Neuronal stem cell (in vitro differentiated cells): ENCODE results near the gene ITPR1.

Experiments used
- DNase-seq: peaks from one replicate; pipeline ENCODE4 v3.0.0-alpha.2; 2013; ENCODE audit warnings: low spot score
- H2AFZ ChIP-seq: one replicate; pipeline ENCODE4 v1.6.1; 2013; ENCODE audit warnings: mild to moderate bottlenecking, low read length, inconsistent platforms
- H2AK5ac ChIP-seq: 2 replicates; pipeline ENCODE4 v1.6.1; 2013; ENCODE audit warnings: low read depth, mild to moderate bottlenecking, inconsistent platforms, low read length, moderate library complexity, mixed read lengths
- H2BK120ac ChIP-seq: 2 replicates; pipeline ENCODE4 v1.6.1; 2013; ENCODE audit warnings: low read depth, mild to moderate bottlenecking, inconsistent platforms, low read length, moderate library complexity, mixed read lengths
- H2BK12ac ChIP-seq: one replicate; pipeline ENCODE4 v1.6.1; 2013; ENCODE audit warnings: low read length, inconsistent platforms
- H2BK15ac ChIP-seq: 2 replicates; pipeline ENCODE4 v1.6.1; 2013; ENCODE audit warnings: mild to moderate bottlenecking, low read length, inconsistent platforms, mixed read lengths
- H2BK5ac ChIP-seq: one replicate; pipeline ENCODE4 v1.6.1; 2013; ENCODE audit warnings: inconsistent platforms, mild to moderate bottlenecking, low read length, moderate library complexity
- H3K14ac ChIP-seq: one replicate; pipeline ENCODE4 v1.6.1; 2013; ENCODE audit warnings: low read length, inconsistent platforms
- H3K18ac ChIP-seq: 2 replicates; pipeline ENCODE4 v1.6.1; 2013; ENCODE audit warnings: low read length, inconsistent platforms
- H3K23ac ChIP-seq: 2 replicates; pipeline ENCODE4 v1.6.1; 2013; ENCODE audit warnings: low read depth, mild to moderate bottlenecking, mixed read lengths, low read length, inconsistent platforms; ENCODE audit not compliant: poor library complexity
- H3K27ac ChIP-seq: replicated peaks from 3 replicates; pipeline ENCODE4 v1.5.1; 2013; ENCODE audit warnings: low read length, inconsistent platforms
- H3K27me3 ChIP-seq, 3 experiments: 2 replicates each; pipeline ENCODE4 v1.6.1; 2013; ENCODE audit warnings: low read length in 3 of 3, mild to moderate bottlenecking in 2 of 3, inconsistent platforms in 1 of 3, low read depth in 1 of 3, mixed read lengths in 1 of 3, moderate library complexity in 1 of 3; ENCODE audit not compliant: control insufficient read depth in 3 of 3, insufficient read depth in 3 of 3
- H3K36me3 ChIP-seq, 2 donors: replicated peaks in 1 of 2; 2 replicates each; pipeline ENCODE4 v1.6.1; 2013; ENCODE audit warnings: low read length in 2 of 2; ENCODE audit not compliant: control insufficient read depth in 2 of 2, insufficient read depth in 2 of 2
- H3K4ac ChIP-seq: 2 replicates; pipeline ENCODE4 v1.6.1; 2013; ENCODE audit warnings: inconsistent platforms, mild to moderate bottlenecking, low read length, moderate library complexity
- H3K4me1 ChIP-seq, 2 donors: 1 replicate in 1 of 2; 2 replicates in 1 of 2; pipeline ENCODE4 v1.6.1; 2013; ENCODE audit warnings: low read length in 2 of 2, low read depth in 1 of 2; ENCODE audit not compliant: control insufficient read depth in 2 of 2, insufficient read depth in 1 of 2
- H3K4me2 ChIP-seq: one replicate; pipeline ENCODE4 v1.6.1; 2013; ENCODE audit warnings: mild to moderate bottlenecking, low read length, inconsistent platforms; ENCODE audit not compliant: insufficient read depth, poor library complexity, severe bottlenecking
- H3K4me3 ChIP-seq, 2 donors: 2 replicates each; pipeline ENCODE4 v1.5.1; 2013; ENCODE audit warnings: low read length in 2 of 2, mild to moderate bottlenecking in 2 of 2, inconsistent platforms in 1 of 2, moderate library complexity in 1 of 2
- H3K79me1 ChIP-seq: one replicate; pipeline ENCODE4 v1.6.1; 2013; ENCODE audit warnings: low read depth, mild to moderate bottlenecking, inconsistent platforms, low read length, moderate library complexity
- H3K9ac ChIP-seq: one replicate; pipeline ENCODE4 v1.6.1; 2013; ENCODE audit warnings: mild to moderate bottlenecking, low read depth, low read length, inconsistent platforms; ENCODE audit not compliant: poor library complexity
- H3K9me3 ChIP-seq, 2 donors: replicated peaks in 1 of 2; 2 replicates each; pipeline versions ENCODE3 to v1.6.1; 2013; ENCODE audit warnings: low read length in 2 of 2, mild to moderate bottlenecking in 2 of 2, inconsistent platforms in 1 of 2, low read depth in 1 of 2, mixed read lengths in 1 of 2, moderate library complexity in 1 of 2; ENCODE audit not compliant: control insufficient read depth in 2 of 2, insufficient read depth in 1 of 2
- H4K8ac ChIP-seq: one replicate; pipeline ENCODE4 v1.6.1; 2013; ENCODE audit warnings: low read depth, mild to moderate bottlenecking, inconsistent platforms, low read length, moderate library complexity
- H4K91ac ChIP-seq: one replicate; pipeline ENCODE4 v1.6.1; 2013; ENCODE audit warnings: low read length, low read depth, mild to moderate bottlenecking, inconsistent platforms; ENCODE audit not compliant: poor library complexity
- WGBS, 2 donors: extraction: QIAGEN DNeasy Blood & Tissue Kit; methylation state at CpG; one replicate each; pipeline ENCODE4 v1.1.7; 2013; ENCODE audit warnings: missing lambda C conversion rate in 2 of 2, mixed read lengths in 1 of 2; ENCODE audit not compliant: insufficient read length in 2 of 2, insufficient replicate concordance in 1 of 2; ENCODE audit errors: extremely low coverage in 2 of 2; 5-methylcytosine and 5-hydroxymethylcytosine counted together

The ITPR1 gene

DNA sequence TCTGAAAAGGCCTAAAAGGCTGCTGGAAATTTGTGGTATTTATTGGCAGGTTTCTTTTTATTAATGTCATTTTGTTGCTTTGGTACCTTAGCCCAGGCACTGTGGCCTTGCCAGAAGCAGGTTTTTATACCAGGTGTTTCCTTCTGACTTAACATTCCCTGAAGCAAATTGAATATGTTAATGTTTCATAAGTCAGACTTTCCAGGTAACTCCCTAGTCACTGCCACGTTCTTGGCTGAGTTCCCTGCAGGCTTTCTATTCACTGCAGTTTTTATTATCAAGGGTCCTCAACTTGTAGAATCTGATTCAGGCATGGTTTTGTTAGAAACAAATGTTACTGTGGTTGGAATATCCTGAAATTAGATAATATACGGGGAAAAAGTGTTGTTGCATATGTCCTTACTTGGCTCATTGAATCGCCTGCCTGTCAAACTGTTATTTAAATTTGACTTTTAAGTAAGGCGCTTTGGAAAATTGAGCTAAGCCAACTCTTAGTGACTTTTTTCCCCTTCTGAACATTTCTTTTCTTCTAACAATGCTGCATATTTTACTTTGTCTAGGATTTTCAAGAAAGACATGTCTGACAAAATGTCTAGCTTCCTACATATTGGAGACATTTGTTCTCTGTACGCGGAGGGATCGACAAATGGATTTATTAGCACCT is 22.9 kb downstream of the ITPR1 start:
- H3K4me2 ChIP-seq: no peak overlapping the region
- no peak overlapping the region for H2AFZ ChIP-seq
- H4K91ac ChIP-seq: no peak overlapping the region
- H2BK12ac ChIP-seq: no peak overlapping the region
- no CpG with 5 or more reads among the region's 7 CpGs for WGBS, 2 donors
- H2BK5ac ChIP-seq: no peak overlapping the region
- peaks cover 3% of the 10 kb centered on the region in 2 donors for H3K4me1 ChIP-seq
- no peak overlapping the region for H3K9ac ChIP-seq
- no peaks in the 10 kb centered on the region for H3K27me3 ChIP-seq
- no peak overlapping the region for H2AK5ac ChIP-seq
- no peaks in the 10 kb centered on the region for H3K36me3 ChIP-seq
- H3K4me3 ChIP-seq: no peak overlapping the region
- no peak overlapping the region for H4K8ac ChIP-seq
- H3K18ac ChIP-seq: no peak overlapping the region
- H3K9me3 ChIP-seq: no peaks in the 10 kb centered on the region
- H3K14ac ChIP-seq: no peak overlapping the region
- no peak overlapping the region for H2BK15ac ChIP-seq
- DNase-seq: no peak
- H3K27ac ChIP-seq: no peak overlapping the region
- no peaks in the 10 kb centered on the region for H3K79me1 ChIP-seq
- H2BK120ac ChIP-seq: no peak overlapping the region
- no peak overlapping the region for H3K23ac ChIP-seq
- no peak overlapping the region for H3K4ac ChIP-seq

DNA sequence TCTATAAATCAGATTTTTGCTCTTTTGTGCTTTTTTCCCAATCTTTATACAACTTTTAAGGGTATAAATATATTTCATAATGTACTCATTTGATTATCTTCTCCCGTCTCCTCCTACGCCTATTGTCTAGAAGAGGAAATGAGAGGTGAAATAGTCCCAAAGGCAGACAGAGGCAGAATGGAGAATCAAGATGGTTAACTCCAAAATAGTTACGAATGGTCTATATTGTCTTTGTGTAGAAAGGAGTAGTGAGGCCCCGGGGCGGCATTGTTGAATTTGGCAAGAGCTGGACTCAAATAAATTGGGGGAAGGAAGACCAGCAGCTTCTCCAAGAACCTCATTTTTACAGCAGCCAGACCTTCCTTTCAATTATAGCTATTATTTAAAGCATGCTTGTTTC is 23.9 kb downstream of the ITPR1 start:
- no peak for DNase-seq
- Histone ChIP-seq H2AK5ac (no peak overlapping the region), H3K14ac (no peak overlapping the region), H3K27ac (no peak overlapping the region), H3K4me2 (no peak overlapping the region), H3K79me1 (no peaks in the 10 kb centered on the region), H3K36me3 (no peaks in the 10 kb centered on the region), H2AFZ (no peak overlapping the region), H2BK5ac (no peak overlapping the region), H2BK12ac (no peak overlapping the region), H2BK120ac (no peak overlapping the region), H4K8ac (no peak overlapping the region), H3K4me3 (no peak overlapping the region), H3K4me1 (peaks cover 3% of the 10 kb centered on the region in 2 donors), H3K4ac (no peak overlapping the region), H3K18ac (no peak overlapping the region), H4K91ac (no peak overlapping the region), H3K9me3 (no peaks in the 10 kb centered on the region), H2BK15ac (no peak overlapping the region), H3K27me3 (no peaks in the 10 kb centered on the region), H3K23ac (no peak overlapping the region), H3K9ac (no peak overlapping the region)
- WGBS, 2 donors: no CpG with 5 or more reads among the region's 5 CpGs

DNA sequence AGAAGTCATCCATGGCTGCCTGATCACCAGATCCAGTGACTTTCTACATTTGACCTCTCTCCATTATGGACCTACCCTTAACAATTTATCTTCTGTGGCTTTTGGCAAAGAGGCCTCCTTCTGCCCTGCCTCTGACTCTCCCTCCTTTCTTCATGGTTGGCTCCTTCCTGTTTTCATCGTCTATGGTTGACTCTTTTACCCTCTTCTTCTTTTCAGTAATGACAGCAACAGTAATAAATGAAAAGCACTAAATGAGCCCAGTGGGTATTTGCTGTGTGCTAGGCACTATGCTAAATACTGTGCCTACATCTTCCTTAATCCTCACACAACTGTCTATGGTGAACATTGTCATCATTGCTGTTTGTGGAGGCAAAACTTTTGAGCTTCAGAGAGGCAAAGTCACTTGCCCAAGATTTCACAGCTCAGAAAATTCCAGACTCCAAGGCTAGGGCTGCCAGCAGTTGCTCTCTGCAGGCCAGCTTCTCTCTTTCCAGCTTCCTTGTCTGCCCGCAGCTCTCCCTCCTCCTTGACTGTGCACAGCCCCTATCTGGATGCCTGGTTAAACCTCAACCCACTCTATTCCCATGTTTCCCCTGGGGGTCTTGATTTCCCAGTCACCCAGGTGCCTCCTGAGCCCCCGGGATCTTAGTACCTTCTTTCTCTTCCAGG is 24.6 kb downstream of the ITPR1 start:
- Histone ChIP-seq H3K4me1 (peaks cover 3% of the 10 kb centered on the region in 2 donors), H3K4ac (no peak overlapping the region), H3K79me1 (no peaks in the 10 kb centered on the region), H3K9ac (no peak overlapping the region), H3K14ac (no peak overlapping the region), H3K36me3 (no peaks in the 10 kb centered on the region), H3K23ac (no peak overlapping the region), H2AFZ (no peak overlapping the region), H3K27ac (no peak overlapping the region), H2AK5ac (no peak overlapping the region), H3K4me2 (no peak overlapping the region), H2BK120ac (no peak overlapping the region), H2BK15ac (no peak overlapping the region), H3K4me3 (no peak overlapping the region), H3K9me3 (no peaks in the 10 kb centered on the region), H3K27me3 (no peaks in the 10 kb centered on the region), H3K18ac (no peak overlapping the region), H4K8ac (no peak overlapping the region), H2BK12ac (no peak overlapping the region), H2BK5ac (no peak overlapping the region), H4K91ac (no peak overlapping the region)
- no peak for DNase-seq
- WGBS, 2 donors: no CpG with 5 or more reads among the region's 3 CpGs

DNA sequence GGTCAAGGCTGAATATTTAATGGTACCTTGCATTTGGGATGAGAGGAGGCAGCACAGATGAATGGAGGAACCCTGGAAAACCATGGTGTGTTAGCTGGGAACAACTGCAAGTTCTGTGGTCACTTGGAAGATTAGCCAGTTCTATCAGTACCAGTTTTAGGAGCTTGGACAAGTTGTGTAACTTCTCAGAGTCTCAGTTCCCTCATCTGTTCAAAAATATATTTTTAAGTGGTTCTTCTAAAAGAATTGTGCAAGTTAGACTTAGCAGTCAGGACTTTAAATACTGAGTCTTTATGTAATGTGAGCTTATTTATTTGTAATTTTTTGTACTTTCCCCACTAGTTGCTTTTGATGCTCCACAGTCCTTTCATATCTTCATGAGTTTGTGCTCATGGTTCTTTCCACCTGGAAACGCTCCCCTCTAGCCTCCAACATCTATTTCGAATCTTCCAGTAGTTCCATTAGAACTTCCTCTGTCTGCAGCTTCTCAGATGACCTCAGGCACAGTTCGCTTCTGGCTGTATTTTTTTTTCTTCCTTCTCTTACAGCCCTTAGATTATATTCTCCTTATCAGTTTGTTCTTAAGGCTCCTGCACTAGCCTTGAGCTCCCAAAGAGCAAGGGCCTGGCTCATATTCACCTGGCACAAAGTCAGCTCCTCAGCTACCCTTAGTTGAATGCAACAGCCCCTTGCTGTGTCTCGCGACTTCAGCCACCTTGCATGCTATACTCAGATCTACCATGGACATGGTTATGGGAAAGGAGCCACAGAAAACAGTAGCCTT is 27.1 kb downstream of the ITPR1 start:
- Histone ChIP-seq H2BK15ac (no peak overlapping the region), H3K36me3 (no peaks in the 10 kb centered on the region), H3K9ac (no peak overlapping the region), H2AFZ (no peak overlapping the region), H3K4me1 (peaks cover 3% of the 10 kb centered on the region in 2 donors), H3K4me3 (no peak overlapping the region), H2BK5ac (no peak overlapping the region), H2BK120ac (no peak overlapping the region), H2AK5ac (no peak overlapping the region), H3K27ac (no peak overlapping the region), H3K27me3 (no peaks in the 10 kb centered on the region), H3K18ac (no peak overlapping the region), H3K79me1 (no peaks in the 10 kb centered on the region), H4K91ac (no peak overlapping the region), H3K4ac (no peak overlapping the region), H3K23ac (no peak overlapping the region), H4K8ac (no peak overlapping the region), H3K4me2 (no peak overlapping the region), H2BK12ac (no peak overlapping the region), H3K9me3 (no peaks in the 10 kb centered on the region), H3K14ac (no peak overlapping the region)
- no peak for DNase-seq
- WGBS, 2 donors: no CpG with 5 or more reads among the region's 5 CpGs
